MM.1S (cell line): ENCODE measurements around the gene COG8.

Experiments
- EZH2 ChIP-seq: fragments of 300-600 bp; sonication (generic); optimal IDR thresholded peaks from 2 replicates; pipeline ENCODE3; 2017; ENCODE audit warnings: low read depth, mild to moderate bottlenecking, antibody characterized with exemption, low read length, mixed read lengths
- TF ChIP-seq, protein P1 (sequence below): fragments of 300-600 bp; sonication (generic); IDR thresholded peaks from 2 replicates; pipeline ENCODE4 v1.5.1; 2016; ENCODE audit warnings: antibody characterized with exemption, low read length, mixed read lengths

DNA sequence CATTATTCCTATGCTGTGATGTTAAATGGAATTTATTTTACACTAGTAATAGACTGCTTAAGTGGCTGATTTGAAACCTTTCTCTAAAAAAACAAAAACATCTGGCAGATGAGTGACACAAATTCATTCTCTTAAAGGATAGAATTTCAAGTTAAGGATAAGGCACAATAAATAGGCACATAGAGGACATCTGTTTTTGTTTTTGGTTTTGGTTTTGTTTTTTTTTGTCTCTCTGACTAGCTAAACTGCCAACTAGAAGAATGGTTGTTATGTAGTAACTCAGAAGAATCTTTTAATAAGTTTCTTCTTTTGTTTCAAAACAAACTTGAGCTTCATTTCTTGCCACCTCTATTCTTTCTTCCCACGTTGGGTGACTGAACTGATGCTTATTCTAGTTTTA is 33.3 kb downstream of the COG8 start:
- TF ChIP-seq EZH2 = no peak
- TF ChIP-seq, protein P1, sequence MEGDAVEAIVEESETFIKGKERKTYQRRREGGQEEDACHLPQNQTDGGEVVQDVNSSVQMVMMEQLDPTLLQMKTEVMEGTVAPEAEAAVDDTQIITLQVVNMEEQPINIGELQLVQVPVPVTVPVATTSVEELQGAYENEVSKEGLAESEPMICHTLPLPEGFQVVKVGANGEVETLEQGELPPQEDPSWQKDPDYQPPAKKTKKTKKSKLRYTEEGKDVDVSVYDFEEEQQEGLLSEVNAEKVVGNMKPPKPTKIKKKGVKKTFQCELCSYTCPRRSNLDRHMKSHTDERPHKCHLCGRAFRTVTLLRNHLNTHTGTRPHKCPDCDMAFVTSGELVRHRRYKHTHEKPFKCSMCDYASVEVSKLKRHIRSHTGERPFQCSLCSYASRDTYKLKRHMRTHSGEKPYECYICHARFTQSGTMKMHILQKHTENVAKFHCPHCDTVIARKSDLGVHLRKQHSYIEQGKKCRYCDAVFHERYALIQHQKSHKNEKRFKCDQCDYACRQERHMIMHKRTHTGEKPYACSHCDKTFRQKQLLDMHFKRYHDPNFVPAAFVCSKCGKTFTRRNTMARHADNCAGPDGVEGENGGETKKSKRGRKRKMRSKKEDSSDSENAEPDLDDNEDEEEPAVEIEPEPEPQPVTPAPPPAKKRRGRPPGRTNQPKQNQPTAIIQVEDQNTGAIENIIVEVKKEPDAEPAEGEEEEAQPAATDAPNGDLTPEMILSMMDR = no peak
